Hepatocyte (in vitro differentiated cells): ENCODE results near the gene TFCP2. TPM values are rescaled to one million over a fixed set of nuclear protein-coding genes. Genes with fewer than 3 reads are reported as not detected.

Source experiments
- DNase-seq: peaks from one replicate; pipeline ENCODE4 v3.0.0-alpha.2; 2016; ENCODE audit warnings: low spot score
- H2AFZ ChIP-seq: fragments of 200-600 bp; sonication (generic); 2 replicates; pipeline ENCODE4 v1.6.0; 2016; ENCODE audit warnings: antibody characterized with exemption, mild to moderate bottlenecking
- H3K27ac ChIP-seq: fragments of 200-600 bp; sonication (generic); 2 replicates; pipeline ENCODE4 v1.5.1; 2016; ENCODE audit warnings: mild to moderate bottlenecking
- H3K27me3 ChIP-seq: fragments of 200-600 bp; sonication (generic); 2 replicates; pipeline ENCODE4 v1.6.1; 2016
- H3K36me3 ChIP-seq: fragments of 200-600 bp; sonication (generic); replicated peaks from 2 replicates; pipeline ENCODE4 v1.5.1; 2016; ENCODE audit warnings: low read depth; ENCODE audit not compliant: insufficient read depth
- H3K4me1 ChIP-seq: fragments of 200-600 bp; sonication (generic); 2 replicates; pipeline ENCODE4 v1.5.1; 2016; ENCODE audit warnings: mild to moderate bottlenecking, moderate library complexity; ENCODE audit not compliant: insufficient read depth
- H3K4me2 ChIP-seq: fragments of 200-600 bp; sonication (generic); 2 replicates; pipeline ENCODE4 v1.6.0; 2016
- H3K4me3 ChIP-seq: fragments of 200-600 bp; sonication (generic); 2 replicates; pipeline ENCODE4 v1.5.1; 2016; ENCODE audit warnings: mild to moderate bottlenecking
- H3K79me2 ChIP-seq: fragments of 200-600 bp; sonication (generic); 2 replicates; pipeline ENCODE4 v1.6.0; 2017; ENCODE audit warnings: mild to moderate bottlenecking
- H3K9me2 ChIP-seq: fragments of 200-600 bp; sonication (generic); replicated peaks from 2 replicates; pipeline ENCODE4 v1.6.0; 2017; ENCODE audit warnings: mild to moderate bottlenecking; ENCODE audit not compliant: insufficient read depth
- H3K9me3 ChIP-seq: fragments of 200-600 bp; sonication (generic); 2 replicates; pipeline ENCODE4 v1.5.1; 2016; ENCODE audit warnings: low read depth, mild to moderate bottlenecking
- H4K20me1 ChIP-seq: fragments of 200-600 bp; sonication (generic); 2 replicates; pipeline ENCODE4 v1.6.0; 2016; ENCODE audit warnings: mild to moderate bottlenecking; ENCODE audit not compliant: insufficient read depth, poor library complexity, severe bottlenecking
- CTCF ChIP-seq: fragments of 200-600 bp; sonication (generic); IDR thresholded peaks from 2 replicates; pipeline ENCODE4 v1.5.1; 2016; ENCODE audit warnings: antibody characterized with exemption, mild to moderate bottlenecking; ENCODE audit not compliant: poor library complexity
- EZH2 ChIP-seq: fragments of 200-600 bp; sonication (generic); IDR thresholded peaks from 2 replicates; pipeline ENCODE4 v1.6.1; 2016; ENCODE audit warnings: antibody characterized with exemption, mild to moderate bottlenecking, borderline replicate concordance
- EZH2phosphoT487 ChIP-seq: fragments of 200-600 bp; sonication (generic); IDR thresholded peaks from one replicate; pipeline ENCODE4 v1.6.1; 2018; ENCODE audit warnings: antibody characterized with exemption, mild to moderate bottlenecking, low read depth, moderate library complexity; ENCODE audit not compliant: unreplicated experiment, severe bottlenecking
- WGBS: methylation state at CpG from one replicate; pipeline ENCODE4 v1.1.6; 2016; ENCODE audit warnings: low lambda C conversion rate; ENCODE audit errors: missing lambda C conversion rate; 5-methylcytosine and 5-hydroxymethylcytosine counted together
- polyA plus RNA-seq: library from polyadenylated mRNA; unstranded; fragments of >200 nt; fragmentation: Nextera tagmentation; extraction: Ambion mirVana; gene quantifications from 2 replicates; pipeline ENCODE4 v1.2.1, GENCODE V29; 2016
- total RNA-seq: library from RNA; depleted of rRNA; stranded (reverse); fragments of >200 nt; gene quantifications from 2 replicates; pipeline ENCODE4 v1.2.3, GENCODE V29; 2014

The TFCP2 gene
- total and polyA plus RNA-seq, 2 experiments from 2014 or later: 6.9 to 10.4 TPM

- Histone ChIP-seq H3K4me1 (no peaks in the 10 kb centered on the region), H3K79me2 (no peaks in the 10 kb centered on the region), H3K36me3 (no peaks in the 10 kb centered on the region), H3K27ac (no peak overlapping the region), H3K27me3 (no peaks in the 10 kb centered on the region), H3K4me3 (no peak overlapping the region), H2AFZ (no peak overlapping the region), H3K9me2 (no peaks in the 10 kb centered on the region), H3K4me2 (no peak overlapping the region), H3K9me3 (no peaks in the 10 kb centered on the region), H4K20me1 (no peaks in the 10 kb centered on the region)
- DNase-seq: no peak
- TF ChIP-seq CTCF: no peak
- no peak for TF ChIP-seq EZH2phosphoT487
- no peak for TF ChIP-seq EZH2
These were observed 57.4 kb downstream of the TFCP2 start for GRCh38 chr12:51115533-51115932.

GRCh38 chr12:51108136-51108535 lies 64.8 kb downstream of the TFCP2 start:
- DNase-seq: no peak
- no peak overlapping the region for H3K4me2 ChIP-seq
- no peaks in the 10 kb centered on the region for H3K4me1 ChIP-seq
- H3K27ac ChIP-seq: no peak overlapping the region
- H3K4me3 ChIP-seq: no peak overlapping the region
- no peaks in the 10 kb centered on the region for H4K20me1 ChIP-seq
- TF ChIP-seq EZH2: no peak
- TF ChIP-seq EZH2phosphoT487: no peak
- TF ChIP-seq CTCF: no peak
- H3K36me3 ChIP-seq: peaks cover 3% of the 10 kb centered on the region
- H3K9me3 ChIP-seq: no peaks in the 10 kb centered on the region
- no peaks in the 10 kb centered on the region for H3K9me2 ChIP-seq
- H3K27me3 ChIP-seq: no peaks in the 10 kb centered on the region
- 97% methylated on average over 4 of the region's 4 CpGs for WGBS
- H3K79me2 ChIP-seq: no peaks in the 10 kb centered on the region
- no peak overlapping the region for H2AFZ ChIP-seq

- TF ChIP-seq EZH2 (no peak), EZH2phosphoT487 (no peak), CTCF (no peak)
These were observed 69.0 kb downstream of the TFCP2 start for GRCh38 chr12:51103977-51104376.

GRCh38 chr12:51098611-51099010 lies 74.3 kb downstream of the TFCP2 start:
- peaks cover 3% of the 10 kb centered on the region for H3K36me3 ChIP-seq
- H3K79me2 ChIP-seq: no peaks in the 10 kb centered on the region
- H3K27ac ChIP-seq: no peak overlapping the region
- H3K4me3 ChIP-seq: no peak overlapping the region
- 56% methylated on average over 1 of the region's 1 CpG for WGBS
- no peaks in the 10 kb centered on the region for H3K9me2 ChIP-seq
- no peaks in the 10 kb centered on the region for H4K20me1 ChIP-seq
- H3K4me2 ChIP-seq: no peak overlapping the region
- DNase-seq: no peak
- no peaks in the 10 kb centered on the region for H3K9me3 ChIP-seq
- no peak overlapping the region for H2AFZ ChIP-seq
- no peaks in the 10 kb centered on the region for H3K4me1 ChIP-seq
- no peak for TF ChIP-seq EZH2phosphoT487
- no peak for TF ChIP-seq EZH2
- TF ChIP-seq CTCF: no peak
- H3K27me3 ChIP-seq: no peaks in the 10 kb centered on the region

More at GRCh38 chr12:51103977-51104376, 69.0 kb downstream of the TFCP2 start:
- H3K36me3 ChIP-seq: peaks cover 3% of the 10 kb centered on the region
- no peaks in the 10 kb centered on the region for H3K9me2 ChIP-seq
- DNase-seq: no peak
- H3K27ac ChIP-seq: no peak overlapping the region
- H4K20me1 ChIP-seq: no peaks in the 10 kb centered on the region
- no peaks in the 10 kb centered on the region for H3K9me3 ChIP-seq
- H3K27me3 ChIP-seq: no peaks in the 10 kb centered on the region
- H3K4me1 ChIP-seq: no peaks in the 10 kb centered on the region
- no peaks in the 10 kb centered on the region for H3K79me2 ChIP-seq
- H3K4me3 ChIP-seq: no peak overlapping the region
- no peak overlapping the region for H3K4me2 ChIP-seq
- H2AFZ ChIP-seq: no peak overlapping the region
